Measurements from ENCODE around the gene ST3GAL4.

Gene ST3GAL4

GRCh38 chr11:126328001-126328390 is 27.5 kb upstream of the ST3GAL4 start:
- no peak for DNase-seq (ENCODE audit: extremely low read depth, insufficient read length)
- H3K27me3 ChIP-seq (replicated peaks; ENCODE audit: control insufficient read depth, insufficient read depth, low read length), result no peaks in the 10 kb centered on the region
- H3K36me3 ChIP-seq (ENCODE audit: control insufficient read depth, insufficient read depth, low read length), result peaks cover 22% of the 10 kb centered on the region
- TF ChIP-seq, protein P1, sequence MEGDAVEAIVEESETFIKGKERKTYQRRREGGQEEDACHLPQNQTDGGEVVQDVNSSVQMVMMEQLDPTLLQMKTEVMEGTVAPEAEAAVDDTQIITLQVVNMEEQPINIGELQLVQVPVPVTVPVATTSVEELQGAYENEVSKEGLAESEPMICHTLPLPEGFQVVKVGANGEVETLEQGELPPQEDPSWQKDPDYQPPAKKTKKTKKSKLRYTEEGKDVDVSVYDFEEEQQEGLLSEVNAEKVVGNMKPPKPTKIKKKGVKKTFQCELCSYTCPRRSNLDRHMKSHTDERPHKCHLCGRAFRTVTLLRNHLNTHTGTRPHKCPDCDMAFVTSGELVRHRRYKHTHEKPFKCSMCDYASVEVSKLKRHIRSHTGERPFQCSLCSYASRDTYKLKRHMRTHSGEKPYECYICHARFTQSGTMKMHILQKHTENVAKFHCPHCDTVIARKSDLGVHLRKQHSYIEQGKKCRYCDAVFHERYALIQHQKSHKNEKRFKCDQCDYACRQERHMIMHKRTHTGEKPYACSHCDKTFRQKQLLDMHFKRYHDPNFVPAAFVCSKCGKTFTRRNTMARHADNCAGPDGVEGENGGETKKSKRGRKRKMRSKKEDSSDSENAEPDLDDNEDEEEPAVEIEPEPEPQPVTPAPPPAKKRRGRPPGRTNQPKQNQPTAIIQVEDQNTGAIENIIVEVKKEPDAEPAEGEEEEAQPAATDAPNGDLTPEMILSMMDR (IDR thresholded peaks at IDR 0.05; ENCODE audit: insufficient read depth, low read length, poor library complexity, severe bottlenecking), result no peak
- H3K4me3 ChIP-seq (replicated peaks; ENCODE audit: low read depth, low read length), result no peak overlapping the region

GRCh38 chr11:126328444-126328843 is 27.0 kb upstream of the ST3GAL4 start:
- TF ChIP-seq, protein P1 (IDR thresholded peaks at IDR 0.05; ENCODE audit: insufficient read depth, low read length, poor library complexity, severe bottlenecking), result no peak
- H3K27me3 ChIP-seq (replicated peaks; ENCODE audit: control insufficient read depth, insufficient read depth, low read length), result no peaks in the 10 kb centered on the region
- DNase-seq (ENCODE audit: extremely low read depth, insufficient read length), result no peak
- H3K36me3 ChIP-seq (ENCODE audit: control insufficient read depth, insufficient read depth, low read length), result peaks cover 22% of the 10 kb centered on the region
- H3K4me3 ChIP-seq (replicated peaks; ENCODE audit: low read depth, low read length), result no peak overlapping the region

DNA sequence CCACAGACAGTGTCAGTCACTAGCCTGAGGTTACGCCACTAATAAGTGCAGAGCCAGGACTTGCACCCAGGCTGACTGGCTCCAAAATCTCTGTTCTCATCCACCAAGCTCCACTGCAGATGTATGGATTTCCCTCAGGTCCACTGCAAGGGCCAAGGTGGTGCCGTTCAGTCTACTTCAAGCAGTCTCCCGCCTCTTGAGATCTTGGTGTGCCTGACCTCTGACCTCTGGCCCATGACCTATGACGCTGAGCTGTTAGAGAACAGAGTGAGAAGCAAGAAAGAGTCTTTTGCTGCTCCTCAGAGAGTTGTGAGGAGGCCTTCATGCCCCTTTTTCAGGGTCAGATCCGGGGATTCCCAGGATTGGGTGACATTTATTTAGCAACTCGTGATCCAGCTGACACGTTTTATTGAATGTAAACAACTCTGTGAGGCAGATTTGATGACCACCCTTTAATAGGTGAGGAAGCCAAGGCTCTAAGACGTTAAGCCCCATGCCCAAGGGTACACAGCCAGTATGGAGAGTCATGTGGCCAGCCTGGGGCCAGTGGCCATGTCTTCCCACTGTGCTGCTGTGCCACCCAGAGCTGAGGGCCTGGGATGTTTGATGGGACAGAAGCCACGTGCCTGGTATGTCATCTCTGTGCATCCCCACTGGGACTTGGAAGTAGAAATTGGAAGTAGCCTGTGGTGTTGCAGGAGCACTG is 26.4 kb upstream of the ST3GAL4 start:
- DNase-seq (ENCODE audit: extremely low read depth, insufficient read length), result no peak
- H3K27me3 ChIP-seq (replicated peaks; ENCODE audit: control insufficient read depth, insufficient read depth, low read length), result no peaks in the 10 kb centered on the region
- peaks cover 22% of the 10 kb centered on the region for H3K36me3 ChIP-seq (ENCODE audit: control insufficient read depth, insufficient read depth, low read length)
- TF ChIP-seq, protein P1 (IDR thresholded peaks at IDR 0.05; ENCODE audit: insufficient read depth, low read length, poor library complexity, severe bottlenecking), result no peak
- H3K4me3 ChIP-seq (replicated peaks; ENCODE audit: low read depth, low read length), result no peak overlapping the region

DNA sequence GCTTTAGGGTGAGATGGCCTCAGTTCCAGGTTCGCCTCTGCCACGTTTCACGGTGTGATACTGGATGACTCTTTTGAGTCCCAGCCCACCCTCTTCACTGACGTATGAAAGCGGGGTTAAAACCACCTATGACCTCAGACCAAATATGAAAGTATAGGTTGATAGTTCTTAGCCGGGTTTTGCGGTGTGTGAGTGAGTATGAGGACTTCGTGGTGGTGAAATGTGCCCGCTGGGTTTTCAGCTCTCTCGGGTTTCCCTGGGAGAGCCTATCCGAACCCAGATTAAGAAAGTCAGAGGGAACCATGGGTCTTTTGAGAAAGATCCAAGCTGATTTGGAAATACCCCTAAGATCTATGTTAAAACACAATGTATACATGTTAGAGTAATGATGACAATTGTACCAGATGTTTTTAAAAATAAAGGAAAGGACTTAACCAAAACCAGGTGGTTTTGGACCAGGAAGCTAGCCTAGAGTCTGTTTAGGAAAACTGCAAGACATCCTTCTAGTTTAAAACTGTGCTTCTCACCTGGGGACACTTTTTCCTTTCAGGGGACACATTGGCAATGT is 25.8 kb upstream of the ST3GAL4 start:
- H3K36me3 ChIP-seq (ENCODE audit: control insufficient read depth, insufficient read depth, low read length), result peaks cover 23% of the 10 kb centered on the region
- TF ChIP-seq, protein P1 (IDR thresholded peaks at IDR 0.05; ENCODE audit: insufficient read depth, low read length, poor library complexity, severe bottlenecking), result no peak
- no peak for DNase-seq (ENCODE audit: extremely low read depth, insufficient read length)
- no peak overlapping the region for H3K4me3 ChIP-seq (replicated peaks; ENCODE audit: low read depth, low read length)
- no peaks in the 10 kb centered on the region for H3K27me3 ChIP-seq (replicated peaks; ENCODE audit: control insufficient read depth, insufficient read depth, low read length)

GRCh38 chr11:126331286-126331685 is 24.2 kb upstream of the ST3GAL4 start:
- DNase-seq (ENCODE audit: extremely low read depth, insufficient read length), result no peak
- no peak overlapping the region for H3K4me3 ChIP-seq (replicated peaks; ENCODE audit: low read depth, low read length)
- H3K27me3 ChIP-seq (replicated peaks; ENCODE audit: control insufficient read depth, insufficient read depth, low read length), result no peaks in the 10 kb centered on the region
- TF ChIP-seq, protein P1 (IDR thresholded peaks at IDR 0.05; ENCODE audit: insufficient read depth, low read length, poor library complexity, severe bottlenecking), result no peak
- H3K36me3 ChIP-seq (ENCODE audit: control insufficient read depth, insufficient read depth, low read length), result peaks cover 28% of the 10 kb centered on the region

Data from GM06990 (cell line).